GM12875 (cell line): ENCODE results near the gene ASB7.
"Not testable (repeated sequence)": the region's sequence is repeated elsewhere in the genome, so short reads cannot be mapped to it uniquely, and the experiment has no call there.

Source experiments
- H3K4me3 ChIP-seq: one replicate; pipeline ENCODE4 v1.5.1; 2011; ENCODE audit warnings: low read depth, low read length, control low read depth
- TF ChIP-seq, protein P1 (sequence below): IDR thresholded peaks from 2 replicates; pipeline ENCODE4 v1.5.1; 2011; ENCODE audit warnings: low read depth, mild to moderate bottlenecking, control low read depth, inconsistent platforms, low read length, moderate library complexity, borderline replicate concordance; ENCODE audit not compliant: insufficient read depth

Gene ASB7

DNA sequence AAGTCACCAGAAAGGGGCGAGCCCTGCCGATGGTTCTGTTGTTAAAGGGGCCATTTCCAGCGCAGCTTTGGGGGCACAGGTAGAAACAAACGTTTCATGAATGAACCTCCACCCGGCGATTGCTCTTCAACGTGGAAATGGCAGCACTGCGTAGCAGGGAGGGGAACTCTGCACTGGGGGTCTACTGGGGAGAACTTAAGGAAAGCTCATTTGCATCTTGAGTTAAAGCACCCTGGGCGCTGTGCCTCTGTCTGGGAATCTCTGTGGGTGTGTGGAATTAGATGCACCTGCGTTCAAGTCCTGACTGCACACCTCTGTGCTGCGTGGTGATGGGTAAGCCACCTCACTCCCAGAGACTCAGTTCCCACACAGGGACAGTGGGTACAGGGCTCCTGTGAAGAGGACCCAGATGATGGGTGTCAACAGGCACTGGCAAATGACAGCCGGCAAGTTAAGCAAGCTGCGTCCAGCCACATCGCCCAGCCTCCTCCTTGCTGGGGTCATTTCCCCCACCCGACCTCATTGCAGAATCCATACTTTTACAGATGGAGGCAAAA is 68.8 kb downstream of the ASB7 start:
- TF ChIP-seq, protein P1, sequence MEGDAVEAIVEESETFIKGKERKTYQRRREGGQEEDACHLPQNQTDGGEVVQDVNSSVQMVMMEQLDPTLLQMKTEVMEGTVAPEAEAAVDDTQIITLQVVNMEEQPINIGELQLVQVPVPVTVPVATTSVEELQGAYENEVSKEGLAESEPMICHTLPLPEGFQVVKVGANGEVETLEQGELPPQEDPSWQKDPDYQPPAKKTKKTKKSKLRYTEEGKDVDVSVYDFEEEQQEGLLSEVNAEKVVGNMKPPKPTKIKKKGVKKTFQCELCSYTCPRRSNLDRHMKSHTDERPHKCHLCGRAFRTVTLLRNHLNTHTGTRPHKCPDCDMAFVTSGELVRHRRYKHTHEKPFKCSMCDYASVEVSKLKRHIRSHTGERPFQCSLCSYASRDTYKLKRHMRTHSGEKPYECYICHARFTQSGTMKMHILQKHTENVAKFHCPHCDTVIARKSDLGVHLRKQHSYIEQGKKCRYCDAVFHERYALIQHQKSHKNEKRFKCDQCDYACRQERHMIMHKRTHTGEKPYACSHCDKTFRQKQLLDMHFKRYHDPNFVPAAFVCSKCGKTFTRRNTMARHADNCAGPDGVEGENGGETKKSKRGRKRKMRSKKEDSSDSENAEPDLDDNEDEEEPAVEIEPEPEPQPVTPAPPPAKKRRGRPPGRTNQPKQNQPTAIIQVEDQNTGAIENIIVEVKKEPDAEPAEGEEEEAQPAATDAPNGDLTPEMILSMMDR = no peak
- H3K4me3 ChIP-seq = no peak overlapping the region

DNA sequence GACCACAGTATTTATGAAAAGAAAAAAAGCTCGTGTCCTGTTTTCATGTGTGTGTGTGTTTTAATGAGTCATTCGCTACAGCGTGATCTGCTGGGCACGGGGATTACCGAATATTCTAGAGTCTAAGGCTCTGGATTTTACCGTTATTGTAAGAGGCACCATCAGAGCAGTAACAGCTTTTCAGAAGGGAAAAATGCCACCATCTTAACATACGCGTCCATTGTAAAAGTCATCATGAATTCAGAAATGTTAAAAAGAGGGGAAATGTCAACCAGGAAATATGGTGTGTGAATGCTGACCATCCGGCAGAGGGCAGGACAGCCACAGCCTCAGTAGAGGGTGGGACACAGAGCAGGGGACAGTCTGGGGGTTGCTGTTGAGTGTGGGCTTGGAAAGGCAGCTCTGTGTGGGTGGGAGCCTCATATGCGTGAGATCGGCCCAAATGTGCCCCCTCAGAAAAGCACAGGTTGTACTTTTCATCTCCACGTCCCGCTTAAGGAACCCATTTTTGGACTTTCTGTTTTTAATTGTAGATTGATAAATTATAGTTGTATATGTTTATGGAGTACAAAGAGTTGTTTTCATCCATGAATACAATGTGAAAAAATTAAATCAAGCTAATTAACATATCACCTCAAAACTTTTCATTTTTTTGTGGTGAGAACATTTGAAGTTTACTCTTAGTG is 69.6 kb downstream of the ASB7 start:
- TF ChIP-seq, protein P1 = 0 out of 2 replicates have a peak, but pooled peaks have one; percentile 25
- no peak overlapping the region for H3K4me3 ChIP-seq

DNA sequence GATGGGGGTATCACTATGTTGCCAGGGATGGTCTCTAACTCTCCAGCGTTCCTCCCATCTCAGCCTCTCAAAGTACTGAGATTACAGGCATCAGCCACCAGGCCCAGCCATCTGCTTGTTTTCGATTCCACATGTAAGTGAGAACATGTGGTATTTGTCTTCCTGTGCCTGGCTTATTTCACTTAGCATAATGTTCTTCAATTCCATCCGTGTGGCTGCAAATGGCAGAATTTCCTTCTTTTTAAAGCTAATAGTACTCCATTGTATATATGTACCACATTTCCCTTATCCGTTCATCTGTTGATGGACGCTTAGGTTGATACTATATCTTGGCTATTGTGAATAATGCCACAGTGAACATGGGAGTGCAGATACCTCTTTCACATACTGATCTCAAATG is 70.6 kb downstream of the ASB7 start:
- TF ChIP-seq, protein P1 = no peak
- no peak overlapping the region for H3K4me3 ChIP-seq

DNA sequence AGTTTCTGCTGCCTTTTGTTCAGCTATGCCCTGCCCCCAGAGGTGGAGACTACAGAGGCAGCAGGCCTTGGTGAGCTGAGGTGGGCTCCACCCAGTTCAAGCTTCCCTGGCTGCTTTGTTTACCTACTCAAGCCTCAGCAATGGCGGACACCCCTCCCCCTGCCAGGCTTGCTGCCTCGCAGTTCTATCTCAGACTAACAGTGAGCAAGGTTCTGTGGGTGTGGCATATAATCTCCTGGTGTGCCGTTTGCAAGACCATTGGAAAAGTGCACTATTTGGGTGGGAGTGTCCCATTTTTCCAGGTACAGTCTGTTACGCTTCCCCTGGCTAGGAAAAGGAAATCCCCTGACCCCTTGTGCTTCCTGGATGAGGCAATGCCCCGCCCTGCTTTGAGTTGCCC is 76.8 kb downstream of the ASB7 start:
- H3K4me3 ChIP-seq = not testable (repeated sequence)

DNA sequence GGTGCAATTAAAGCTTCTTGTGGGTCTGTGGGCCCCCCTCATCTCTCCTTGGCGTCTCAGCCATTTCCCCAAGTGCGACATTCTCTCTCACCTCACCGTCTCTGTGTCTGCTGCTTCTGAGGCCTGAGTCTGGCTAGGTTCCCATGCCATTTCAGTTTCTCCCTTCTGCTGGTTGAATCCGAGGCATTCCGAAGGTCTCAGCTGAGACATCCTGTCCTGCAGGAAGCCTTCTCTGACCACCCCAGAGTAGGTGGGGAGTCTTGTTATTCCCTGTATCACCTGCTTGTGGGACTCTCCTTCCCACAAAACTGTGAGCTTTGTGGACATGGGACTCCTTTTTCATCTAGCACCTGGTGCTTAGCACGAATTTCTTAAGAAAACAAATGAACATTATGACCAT is 78.3 kb downstream of the ASB7 start:
- no peak overlapping the region for H3K4me3 ChIP-seq
- TF ChIP-seq, protein P1 = no peak

DNA sequence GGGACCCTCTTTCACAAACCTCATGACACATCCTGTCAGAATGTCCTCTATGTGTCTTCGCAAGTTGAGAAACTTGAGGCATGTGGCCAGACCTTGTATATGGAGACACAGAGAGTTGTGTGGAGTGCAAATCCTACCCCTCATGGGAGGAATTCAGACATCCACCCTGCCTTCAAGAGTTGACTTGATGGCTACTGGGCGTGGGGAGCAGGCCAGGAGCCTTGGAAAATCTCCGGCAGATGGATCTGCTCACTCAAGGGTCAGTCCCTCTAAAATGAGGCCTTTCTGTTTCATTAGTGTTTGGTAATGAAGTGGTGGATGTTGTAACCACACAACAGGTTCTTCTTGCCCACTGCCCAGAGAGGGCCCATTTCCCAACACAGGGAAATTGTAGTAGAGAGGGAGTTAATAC is 79.0 kb downstream of the ASB7 start:
- TF ChIP-seq, protein P1 = no peak
- no peak overlapping the region for H3K4me3 ChIP-seq

DNA sequence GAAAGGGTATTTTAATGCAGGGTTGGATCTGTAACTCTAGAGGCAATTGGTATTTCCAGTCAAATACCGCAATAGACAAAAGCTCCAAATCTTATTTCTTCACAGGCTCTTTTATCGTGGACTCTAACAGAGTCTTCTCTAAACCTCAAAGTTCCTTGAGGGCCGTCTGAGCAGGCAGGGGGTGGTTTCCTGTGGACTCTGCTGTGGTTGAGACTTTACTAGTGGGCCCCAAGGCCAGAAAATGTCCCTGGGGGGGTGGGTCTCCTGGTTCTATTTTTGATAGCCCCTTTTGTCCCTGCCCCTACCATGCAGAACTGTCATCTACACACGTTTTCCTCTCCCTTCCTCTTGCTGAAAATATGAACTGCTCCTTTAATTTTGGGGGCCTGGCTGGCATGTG is 80.1 kb downstream of the ASB7 start:
- TF ChIP-seq, protein P1 = no peak
- no peak overlapping the region for H3K4me3 ChIP-seq
